Activated CD4-positive, alpha-beta T cell treated with anti-CD3 and anti-CD28 coated beads, Interleukin-2, amount 50 U/mL, for 1 hour (primary cell): ENCODE data around the gene NOPCHAP1.
"Not testable (repeated sequence)": the region's sequence is repeated elsewhere in the genome, so short reads cannot be mapped to it uniquely, and the experiment has no call there.

Source experiments
- DNase-seq: peaks from one replicate; pipeline ENCODE4 v3.0.0-alpha.2; 2020

The NOPCHAP1 gene

GRCh38 chr12:104966677-104967076 lies 19.4 kb upstream of the NOPCHAP1 start:
- no peak for DNase-seq

GRCh38 chr12:104969343-104969742 lies 16.8 kb upstream of the NOPCHAP1 start:
- no peak for DNase-seq

GRCh38 chr12:104971306-104971705 lies 14.8 kb upstream of the NOPCHAP1 start:
- no peak for DNase-seq

- DNase-seq = no peak
Measured at GRCh38 chr12:104973250-104973649, 12.9 kb upstream of the NOPCHAP1 start.

GRCh38 chr12:104974626-104975290 lies 11.4 kb upstream of the NOPCHAP1 start:
- DNase-seq = no peak

GRCh38 chr12:104975587-104976343 lies 10.4 kb upstream of the NOPCHAP1 start:
- no peak for DNase-seq

GRCh38 chr12:104976703-104977102 lies 9.4 kb upstream of the NOPCHAP1 start:
- DNase-seq = no peak

GRCh38 chr12:104977688-104978087 lies 8.4 kb upstream of the NOPCHAP1 start:
- not testable (repeated sequence) for DNase-seq

- DNase-seq = no peak
Measured at GRCh38 chr12:104985206-104985605, 910 bp upstream of the NOPCHAP1 start.

GRCh38 chr12:104990950-104991349 lies 4.8 kb downstream of the NOPCHAP1 start:
- no peak for DNase-seq

GRCh38 chr12:104991565-104992128 lies 5.5 kb downstream of the NOPCHAP1 start:
- no peak for DNase-seq

GRCh38 chr12:104994336-104994735 lies 8.2 kb downstream of the NOPCHAP1 start:
- no peak for DNase-seq

- no peak for DNase-seq
Measured at GRCh38 chr12:104997541-104997940, 11.4 kb downstream of the NOPCHAP1 start.

- DNase-seq = no peak
Measured at GRCh38 chr12:104998423-104999346, 12.6 kb downstream of the NOPCHAP1 start.

GRCh38 chr12:104999347-104999685 lies 13.2 kb downstream of the NOPCHAP1 start:
- no peak for DNase-seq

GRCh38 chr12:105001476-105001875 lies 15.4 kb downstream of the NOPCHAP1 start:
- DNase-seq = no peak

- DNase-seq = no peak
Measured at GRCh38 chr12:105013892-105014291, 27.8 kb downstream of the NOPCHAP1 start.

- DNase-seq = no peak
Measured at GRCh38 chr12:105014603-105015002, 28.5 kb downstream of the NOPCHAP1 start.

- DNase-seq = no peak
Measured at GRCh38 chr12:105015543-105015942, 29.4 kb downstream of the NOPCHAP1 start.

GRCh38 chr12:105018012-105018411 lies 31.9 kb downstream of the NOPCHAP1 start:
- DNase-seq = no peak

GRCh38 chr12:105018776-105019175 lies 32.7 kb downstream of the NOPCHAP1 start:
- DNase-seq = no peak

- no peak for DNase-seq
Measured at GRCh38 chr12:105020241-105020962, 34.3 kb downstream of the NOPCHAP1 start.
